ENCODE data around the gene KRT78.

- TF ChIP-seq ZNF143 (CRISPR knock-in tag; IDR thresholded peaks at IDR 0.05) (no peak), CTCF (IDR thresholded peaks at IDR 0.05 in 2 of 3, conservative IDR thresholded peaks at IDR 0.05 in 1 of 3; ENCODE audit: insufficient read depth in 2 of 3, low read depth in 1 of 3, low read length in 3 of 3) (no peak)
These were observed 2.8 kb downstream of the KRT78 start for GRCh38 chr12:52845946-52846345.

Measured in K562 (cell line).